A673 (cell line): ENCODE results near the gene ARPC1B.

Experiments used
- CTCF ChIP-seq: fragments of 300-800, 200-600 bp; sonication (generic); conservative IDR thresholded peaks from 2 replicates; pipeline ENCODE4 v1.5.1; 2017; ENCODE audit warnings: low read depth, mild to moderate bottlenecking, antibody characterized with exemption, low read length, moderate library complexity, mixed read lengths
- EZH2 ChIP-seq: fragments of 200-600 bp; sonication (generic); IDR thresholded peaks from 2 replicates; pipeline ENCODE4 v1.6.1; 2017; ENCODE audit warnings: borderline replicate concordance, low read depth, mild to moderate bottlenecking, mixed read lengths, antibody characterized with exemption, low read length; ENCODE audit not compliant: poor library complexity, severe bottlenecking

GRCh38 chr7:99403764-99404163 is 29.2 kb downstream of the ARPC1B start:
- no peak for TF ChIP-seq CTCF
- TF ChIP-seq EZH2, result no peak
